Spleen (tissue), 11 donors: ENCODE results near the gene EPHB1. TPM values are rescaled to one million over a fixed set of nuclear protein-coding genes. Genes with fewer than 3 reads are reported as not detected.

ENCODE experiments used
- DNase-seq: peaks from one replicate; pipeline ENCODE4 v3.0.0-alpha.2; 2020
- H3K27ac ChIP-seq, 8 donors: fragments of 200-600 bp; sonication (generic) in 7 of 8; 1 replicate in 4 of 8; 2 replicates in 4 of 8; pipeline versions ENCODE4 v1.5.0 to v1.8.0; 2016 to 2021; ENCODE audit warnings: inconsistent platforms in 4 of 8, mild to moderate bottlenecking in 4 of 8, moderate library complexity in 1 of 8
- H3K27me3 ChIP-seq, 7 donors: fragments of 200-600 bp; sonication (generic) in 6 of 7; replicated peaks in 1 of 7; 1 replicate in 4 of 7; 2 replicates in 3 of 7; pipeline versions ENCODE4 v1.5.0 to v1.8.0; 2016 to 2021; ENCODE audit warnings: inconsistent platforms in 3 of 7, mild to moderate bottlenecking in 1 of 7
- H3K36me3 ChIP-seq, 6 donors: fragments of 200-600 bp; sonication (generic) in 5 of 6; 1 replicate in 4 of 6; 2 replicates in 2 of 6; pipeline versions ENCODE4 v1.5.0 to v1.8.0; 2016 to 2021; ENCODE audit warnings: inconsistent platforms in 2 of 6
- H3K4me1 ChIP-seq, 6 donors: fragments of 200-600 bp; sonication (generic) in 5 of 6; 1 replicate in 3 of 6; 2 replicates in 3 of 6; pipeline versions ENCODE4 v1.5.0 to v1.8.0; 2016 to 2021; ENCODE audit warnings: inconsistent platforms in 3 of 6
- H3K4me3 ChIP-seq, 8 donors: fragments of 200-600 bp; sonication (generic) in 7 of 8; 1 replicate in 4 of 8; 2 replicates in 4 of 8; pipeline versions ENCODE4 v1.5.0 to v1.8.0; 2016 to 2021; ENCODE audit warnings: inconsistent platforms in 4 of 8, mild to moderate bottlenecking in 4 of 8, moderate library complexity in 2 of 8
- H3K9me3 ChIP-seq, 8 donors: fragments of 200-600 bp; sonication (generic) in 7 of 8; 1 replicate in 4 of 8; 2 replicates in 4 of 8; pipeline versions ENCODE4 v1.5.0 to v1.8.0; 2016 to 2021; ENCODE audit warnings: inconsistent platforms in 4 of 8
- POLR2A ChIP-seq, 3 donors: fragments of 450-650 bp; IDR thresholded peaks; one replicate each; pipeline ENCODE4 v1.5.1; 2017; ENCODE audit warnings: antibody characterized with exemption in 3 of 3, mild to moderate bottlenecking in 1 of 3
- POLR2AphosphoS5 ChIP-seq, 3 donors: sonication (generic); formaldehyde crosslinking; IDR thresholded peaks; one replicate each; pipeline ENCODE4 v1.5.1; 2017; ENCODE audit warnings: antibody characterized with exemption in 3 of 3
- WGBS, 5 donors: extraction: QIAGEN DNeasy Blood & Tissue Kit in 3 of 5; methylation state at CpG; one replicate each; pipeline versions ENCODE4 v1.1.5 to v1.1.7; 2013 to 2018; 5-methylcytosine and 5-hydroxymethylcytosine counted together
- intact Hi-C: fragments of 100-400 bp; cut with DNase I; formaldehyde crosslinking; loops from one replicate; pipeline ENCODE4 v1.15.0; 2023; ENCODE audit warnings: low total_unique reads
- polyA plus RNA-seq, 3 donors: library from polyadenylated mRNA; stranded (reverse); fragments of 200-250 nt; gene quantifications; one replicate each; pipeline ENCODE4 v1.2.1, GENCODE V29; 2013
- total RNA-seq, 7 donors: library from RNA; depleted of rRNA in 3 of 7; stranded (reverse); fragments of >200 nt in 3 of 7; fragmentation: NEBNext Ultra II Directional in 4 of 7; extraction: Animal tissue kit (Norgen Biotek cat#: 25700) in 4 of 7; gene quantifications; one replicate each; pipeline versions ENCODE4 v1.1.0 to v1.2.1, GENCODE V29; 2016 to 2021
- TF ChIP-seq, protein P1 (sequence below), 11 experiments: fragments of 200-600 bp in 7 of 11; fragments of 450-650 bp in 4 of 11; sonication (generic) in 4 of 11; IDR thresholded peaks in 8 of 11; conservative IDR thresholded peaks in 3 of 11; 1 replicate in 7 of 11; 2 replicates in 4 of 11; pipeline versions ENCODE4 v1.4.0 to v1.8.0; 2016 to 2021; ENCODE audit warnings: antibody characterized with exemption in 11 of 11, inconsistent platforms in 4 of 11, mild to moderate bottlenecking in 1 of 11
- donor health status: healthy with polysubstance abuse.
- donor health status: DM: no; HTN: no; CAD: no; lungs with moderate emphysema.
- donor health status: DM: no; HTN: no; CAD: no.
- donor health status: Bipolar disorder and iron deficiency.
- donor health status: healthy.
- donor health status: DM: no; HTN: no; CAD: no.
- donor health status: DM: yes; HTN: yes; CAD: no.

EPHB1 gene
- total and polyA plus RNA-seq, 10 donors, result 0.20 to 14.0 (median 3.0) TPM

DNA sequence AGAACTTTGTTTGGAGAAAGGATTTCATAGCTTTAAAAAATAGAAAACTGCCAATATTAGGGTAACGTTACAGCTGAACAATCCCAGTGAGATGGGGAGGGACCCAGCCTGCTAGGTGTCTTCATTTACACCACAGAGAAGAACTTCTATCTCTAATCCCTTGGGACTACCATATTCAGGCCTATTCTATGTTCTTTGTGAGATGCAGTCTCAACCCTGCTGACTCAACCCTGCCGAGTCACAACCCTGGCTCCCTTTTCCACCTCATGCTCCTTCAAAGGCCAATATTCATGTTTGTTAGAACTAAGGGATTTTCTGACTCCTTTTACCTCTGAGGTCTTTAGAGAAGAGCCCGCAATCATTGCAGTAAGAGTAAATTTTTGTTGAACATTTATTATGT lies 350.5 kb downstream of the EPHB1 start:
- TF ChIP-seq, protein P1, sequence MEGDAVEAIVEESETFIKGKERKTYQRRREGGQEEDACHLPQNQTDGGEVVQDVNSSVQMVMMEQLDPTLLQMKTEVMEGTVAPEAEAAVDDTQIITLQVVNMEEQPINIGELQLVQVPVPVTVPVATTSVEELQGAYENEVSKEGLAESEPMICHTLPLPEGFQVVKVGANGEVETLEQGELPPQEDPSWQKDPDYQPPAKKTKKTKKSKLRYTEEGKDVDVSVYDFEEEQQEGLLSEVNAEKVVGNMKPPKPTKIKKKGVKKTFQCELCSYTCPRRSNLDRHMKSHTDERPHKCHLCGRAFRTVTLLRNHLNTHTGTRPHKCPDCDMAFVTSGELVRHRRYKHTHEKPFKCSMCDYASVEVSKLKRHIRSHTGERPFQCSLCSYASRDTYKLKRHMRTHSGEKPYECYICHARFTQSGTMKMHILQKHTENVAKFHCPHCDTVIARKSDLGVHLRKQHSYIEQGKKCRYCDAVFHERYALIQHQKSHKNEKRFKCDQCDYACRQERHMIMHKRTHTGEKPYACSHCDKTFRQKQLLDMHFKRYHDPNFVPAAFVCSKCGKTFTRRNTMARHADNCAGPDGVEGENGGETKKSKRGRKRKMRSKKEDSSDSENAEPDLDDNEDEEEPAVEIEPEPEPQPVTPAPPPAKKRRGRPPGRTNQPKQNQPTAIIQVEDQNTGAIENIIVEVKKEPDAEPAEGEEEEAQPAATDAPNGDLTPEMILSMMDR (IDR thresholded peaks at IDR 0.05 in 8 of 11, conservative IDR thresholded peaks at IDR 0.05 in 3 of 11), result no peak
- TF ChIP-seq POLR2AphosphoS5 (IDR thresholded peaks at IDR 0.05), result no peak
- no peak for TF ChIP-seq POLR2A (IDR thresholded peaks at IDR 0.05)
- Histone ChIP-seq H3K4me3 (no peak overlapping the region), H3K27ac (no peak overlapping the region), H3K4me1 (no peaks in the 10 kb centered on the region), H3K9me3 (no peaks in the 10 kb centered on the region), H3K27me3 (no peaks in the 10 kb centered on the region), H3K36me3 (no peaks in the 10 kb centered on the region)
- intact Hi-C loops, result no loop called here
- no peak for DNase-seq
- 86 to 96% (median 91%) methylated on average over 3 of the region's 3 CpGs for WGBS, 5 donors

DNA sequence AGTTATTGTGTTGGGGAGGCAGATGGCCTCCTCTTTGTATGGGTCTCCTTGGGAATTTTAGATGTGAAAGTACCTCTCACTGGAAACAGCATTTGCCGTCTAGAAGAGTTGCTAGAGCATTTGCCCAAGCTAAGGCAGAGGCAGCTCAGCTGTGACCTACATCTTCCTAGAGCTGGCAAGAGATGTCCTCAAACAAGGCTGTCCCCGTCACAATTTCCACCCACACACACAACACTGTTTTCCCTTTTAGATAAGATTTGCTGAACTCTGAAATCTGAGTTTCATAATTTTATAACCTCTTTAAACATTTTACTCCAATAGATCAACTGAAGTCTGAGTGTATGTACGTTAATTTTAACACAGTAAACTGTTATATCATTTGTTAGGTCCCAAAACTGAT lies 352.6 kb downstream of the EPHB1 start:
- intact Hi-C loops, result no loop called here
- Histone ChIP-seq H3K9me3 (no peaks in the 10 kb centered on the region), H3K27ac (no peak overlapping the region), H3K4me3 (no peak overlapping the region), H3K36me3 (no peaks in the 10 kb centered on the region), H3K4me1 (no peaks in the 10 kb centered on the region), H3K27me3 (no peaks in the 10 kb centered on the region)
- no peak for DNase-seq
- TF ChIP-seq POLR2AphosphoS5 (IDR thresholded peaks at IDR 0.05), result no peak
- TF ChIP-seq POLR2A (IDR thresholded peaks at IDR 0.05), result no peak
- TF ChIP-seq, protein P1 (IDR thresholded peaks at IDR 0.05 in 8 of 11, conservative IDR thresholded peaks at IDR 0.05 in 3 of 11), result no peak
- 46 to 74% (median 62%) methylated on average over 3 of the region's 3 CpGs for WGBS, 5 donors

DNA sequence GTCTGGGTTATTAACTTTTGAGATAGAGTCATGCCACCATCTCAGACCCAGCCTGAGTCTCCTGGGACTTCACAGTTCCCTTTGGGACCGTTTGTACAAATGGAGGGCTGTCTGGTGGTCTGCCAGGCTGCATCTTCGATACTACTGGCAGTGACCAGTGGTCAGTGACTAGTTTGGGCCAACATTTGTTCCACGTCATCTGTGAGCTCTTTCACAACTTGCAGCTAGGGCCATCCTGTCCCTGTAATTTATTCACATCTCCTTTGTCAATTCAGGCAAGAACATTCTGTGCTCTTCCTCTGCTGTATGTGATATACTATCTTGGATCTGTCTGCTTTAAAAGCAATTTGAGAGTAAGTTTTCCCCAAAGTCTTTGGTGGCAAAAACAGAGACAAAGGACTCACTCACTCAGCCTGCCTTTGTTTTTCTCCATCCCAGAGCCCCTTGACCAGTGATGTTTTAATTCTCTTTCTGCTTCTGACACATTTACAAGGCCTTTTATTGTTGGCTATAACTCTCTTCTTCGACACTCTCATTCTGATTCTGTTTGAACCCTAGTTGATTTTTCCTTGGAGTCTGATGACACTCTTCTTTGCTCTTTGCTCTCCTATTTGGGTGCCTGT lies 353.4 kb downstream of the EPHB1 start:
- H3K27ac ChIP-seq, result no peak overlapping the region
- no peaks in the 10 kb centered on the region for H3K9me3 ChIP-seq
- WGBS, 5 donors, result 55 to 62% (median 58%) methylated on average over 3 to 4 of the region's 4 CpGs
- no peaks in the 10 kb centered on the region for H3K36me3 ChIP-seq
- no peaks in the 10 kb centered on the region for H3K27me3 ChIP-seq
- intact Hi-C loops, result no loop called here
- no peak overlapping the region for H3K4me3 ChIP-seq
- no peak for TF ChIP-seq POLR2AphosphoS5 (IDR thresholded peaks at IDR 0.05)
- TF ChIP-seq, protein P1 (IDR thresholded peaks at IDR 0.05 in 8 of 11, conservative IDR thresholded peaks at IDR 0.05 in 3 of 11), result no peak
- TF ChIP-seq POLR2A (IDR thresholded peaks at IDR 0.05), result no peak
- no peaks in the 10 kb centered on the region for H3K4me1 ChIP-seq
- no peak for DNase-seq

DNA sequence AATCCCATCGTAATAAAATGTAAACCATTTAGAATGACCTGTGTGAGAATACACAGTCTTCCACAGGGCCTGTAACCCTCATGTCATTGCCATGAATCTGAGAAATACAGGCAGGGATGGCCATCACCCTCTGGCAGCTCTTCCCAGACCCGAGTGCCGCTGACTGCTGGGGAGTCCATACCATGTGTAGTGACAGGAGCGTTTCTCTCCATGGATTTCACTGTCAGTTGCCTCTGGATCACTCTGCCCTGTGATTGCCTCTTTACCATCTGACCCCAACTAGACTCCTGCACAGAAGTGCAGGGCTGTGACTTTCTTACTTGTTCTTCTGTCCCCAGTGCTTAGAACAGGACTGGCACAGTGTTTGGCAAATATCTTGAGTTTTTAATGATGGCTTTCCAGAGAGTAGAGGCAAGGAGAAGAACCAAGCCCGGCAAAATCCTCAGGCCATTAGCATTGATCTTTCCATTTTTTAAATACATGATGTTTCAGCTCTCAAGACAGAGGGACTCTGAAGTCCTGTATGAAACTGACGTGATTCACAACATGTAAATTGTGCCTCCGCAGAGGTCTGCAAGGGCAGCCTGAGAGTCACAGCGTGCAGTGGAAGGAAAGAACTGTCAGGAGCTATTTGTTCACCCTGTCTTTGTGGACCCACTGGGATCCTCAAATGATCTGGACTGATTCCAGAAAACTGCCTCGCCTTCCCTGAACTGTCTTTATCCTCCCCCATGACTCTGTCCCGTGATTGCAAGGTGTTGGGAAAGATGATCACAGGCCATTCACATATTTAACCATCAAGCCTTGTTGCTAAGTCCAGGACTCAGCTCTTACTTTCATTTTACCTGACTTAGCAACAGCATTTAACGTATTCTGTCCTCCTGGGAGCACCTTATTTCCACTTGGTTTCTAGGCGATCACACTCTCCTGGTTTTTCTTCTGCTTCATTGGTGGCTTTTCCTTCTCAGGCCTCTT lies 354.9 kb downstream of the EPHB1 start:
- Histone ChIP-seq H3K27me3 (no peaks in the 10 kb centered on the region), H3K4me1 (no peaks in the 10 kb centered on the region), H3K4me3 (no peak overlapping the region), H3K9me3 (no peaks in the 10 kb centered on the region), H3K27ac (no peak overlapping the region), H3K36me3 (no peaks in the 10 kb centered on the region)
- 75 to 91% (median 85%) methylated on average over 12 of the region's 12 CpGs for WGBS, 5 donors
- TF ChIP-seq POLR2AphosphoS5 (IDR thresholded peaks at IDR 0.05) (no peak), POLR2A (IDR thresholded peaks at IDR 0.05) (no peak)
- TF ChIP-seq, protein P1 (IDR thresholded peaks at IDR 0.05 in 8 of 11, conservative IDR thresholded peaks at IDR 0.05 in 3 of 11), result no peak
- DNase-seq, result no peak
- intact Hi-C loops, result no loop called here
